HFFc6 (cell line): ENCODE results near the gene LRRC8D. TPM values are rescaled to one million over a fixed set of nuclear protein-coding genes. Genes with fewer than 3 reads are reported as not detected.
A peak's percentile ranks its signal among the peaks of the same experiment; 100 is the strongest.

Experiments used
- DNase-seq: peaks from one replicate; pipeline ENCODE4 v3.0.0-alpha.2; 2018
- H3K27ac Mint-ChIP-seq: 2 replicates; pipeline ENCODE4 v1.8.0; 2020; ENCODE audit warnings: mild to moderate bottlenecking, mixed read lengths
- H3K27me3 Mint-ChIP-seq: 2 replicates; pipeline ENCODE4 v1.8.0; 2021; ENCODE audit warnings: mild to moderate bottlenecking, moderate library complexity, mixed read lengths; ENCODE audit not compliant: insufficient read depth
- H3K36me3 Mint-ChIP-seq: 2 replicates; pipeline ENCODE4 v1.8.0; 2021; ENCODE audit warnings: low read depth, mixed read lengths
- H3K4me1 Mint-ChIP-seq: 2 replicates; pipeline ENCODE4 v1.8.0; 2020; ENCODE audit warnings: low read depth, mixed read lengths
- H3K4me3 Mint-ChIP-seq: 2 replicates; pipeline ENCODE4 v1.8.0; 2020; ENCODE audit warnings: mild to moderate bottlenecking, moderate library complexity, mixed read lengths
- H3K9me3 Mint-ChIP-seq: 2 replicates; pipeline ENCODE4 v1.8.0; 2020; ENCODE audit warnings: mild to moderate bottlenecking, mixed read lengths
- total RNA-seq, 6 experiments: library from RNA; stranded (reverse); fragmentation: NEBNext Ultra II Directional; extraction: Animal tissue kit (Norgen Biotek cat#: 25700); gene quantifications; 2 replicates in 1 of 6; 3 replicates in 5 of 6; pipeline ENCODE4 v1.2.3, GENCODE V29; 2021
- TF ChIP-seq, protein P1 (sequence below): fragments of 200-600 bp; sonication (generic); IDR thresholded peaks from 2 replicates; pipeline ENCODE4 v1.5.0; 2021; ENCODE audit warnings: antibody characterized with exemption, mild to moderate bottlenecking

Gene LRRC8D
- total RNA-seq, 6 experiments from 2014 or later: 33.5 to 46.7 (median 41.8) TPM

DNA sequence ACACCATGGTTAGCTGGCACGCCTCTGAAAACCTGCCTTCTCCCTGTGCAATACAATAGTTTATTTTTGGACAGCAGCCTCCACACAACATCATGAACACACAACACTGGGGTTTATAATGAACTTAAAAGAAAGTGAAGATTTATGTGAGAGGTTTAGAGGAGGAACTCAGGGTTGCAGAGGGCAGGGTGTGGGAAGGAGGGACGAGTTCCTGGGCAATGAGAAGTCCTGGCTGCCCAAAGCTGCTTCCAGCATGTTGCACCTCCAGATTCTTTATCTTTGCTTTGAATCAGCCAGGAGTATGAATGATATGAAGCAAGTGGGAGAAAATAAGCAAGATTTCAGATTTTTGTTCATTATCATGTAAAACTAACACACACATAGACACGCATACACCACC is 11.3 kb upstream of the LRRC8D start:
- no peaks in the 10 kb centered on the region for H3K36me3 Mint-ChIP-seq
- no peaks in the 10 kb centered on the region for H3K9me3 Mint-ChIP-seq
- peak overlapping the region; percentile 70 for H3K27ac Mint-ChIP-seq
- peaks cover 50% of the 10 kb centered on the region for H3K4me1 Mint-ChIP-seq
- peaks cover 2% of the 10 kb centered on the region; the same call in 1 of the 2 replicates for H3K27me3 Mint-ChIP-seq
- DNase-seq: peak; percentile 84
- peak overlapping the region; percentile 46 for H3K4me3 Mint-ChIP-seq
- TF ChIP-seq, protein P1, sequence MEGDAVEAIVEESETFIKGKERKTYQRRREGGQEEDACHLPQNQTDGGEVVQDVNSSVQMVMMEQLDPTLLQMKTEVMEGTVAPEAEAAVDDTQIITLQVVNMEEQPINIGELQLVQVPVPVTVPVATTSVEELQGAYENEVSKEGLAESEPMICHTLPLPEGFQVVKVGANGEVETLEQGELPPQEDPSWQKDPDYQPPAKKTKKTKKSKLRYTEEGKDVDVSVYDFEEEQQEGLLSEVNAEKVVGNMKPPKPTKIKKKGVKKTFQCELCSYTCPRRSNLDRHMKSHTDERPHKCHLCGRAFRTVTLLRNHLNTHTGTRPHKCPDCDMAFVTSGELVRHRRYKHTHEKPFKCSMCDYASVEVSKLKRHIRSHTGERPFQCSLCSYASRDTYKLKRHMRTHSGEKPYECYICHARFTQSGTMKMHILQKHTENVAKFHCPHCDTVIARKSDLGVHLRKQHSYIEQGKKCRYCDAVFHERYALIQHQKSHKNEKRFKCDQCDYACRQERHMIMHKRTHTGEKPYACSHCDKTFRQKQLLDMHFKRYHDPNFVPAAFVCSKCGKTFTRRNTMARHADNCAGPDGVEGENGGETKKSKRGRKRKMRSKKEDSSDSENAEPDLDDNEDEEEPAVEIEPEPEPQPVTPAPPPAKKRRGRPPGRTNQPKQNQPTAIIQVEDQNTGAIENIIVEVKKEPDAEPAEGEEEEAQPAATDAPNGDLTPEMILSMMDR: no peak

- Mint-ChIP-seq H3K4me1 (peaks cover 54% of the 10 kb centered on the region), H3K9me3 (no peaks in the 10 kb centered on the region), H3K4me3 (no peak overlapping the region), H3K27ac (peak overlapping the region; percentile 70), H3K27me3 (peaks cover 4% of the 10 kb centered on the region), H3K36me3 (no peaks in the 10 kb centered on the region)
- TF ChIP-seq, protein P1: no peak
- DNase-seq: no peak
Measured at GRCh38 chr1:89810302-89810701, 10.5 kb upstream of the LRRC8D start.

GRCh38 chr1:89810880-89811279 is 10.0 kb upstream of the LRRC8D start:
- H3K4me1 Mint-ChIP-seq: peaks cover 55% of the 10 kb centered on the region
- H3K4me3 Mint-ChIP-seq: no peak overlapping the region
- no peaks in the 10 kb centered on the region for H3K36me3 Mint-ChIP-seq
- H3K27me3 Mint-ChIP-seq: peaks cover 6% of the 10 kb centered on the region
- no peak overlapping the region for H3K27ac Mint-ChIP-seq
- TF ChIP-seq, protein P1: no peak
- no peaks in the 10 kb centered on the region for H3K9me3 Mint-ChIP-seq
- no peak for DNase-seq

GRCh38 chr1:89812992-89813391 is 7.8 kb upstream of the LRRC8D start:
- TF ChIP-seq, protein P1: no peak
- Mint-ChIP-seq H3K9me3 (no peaks in the 10 kb centered on the region), H3K27ac (peak overlapping the region; percentile 1; the same call in 1 of the 2 replicates), H3K4me3 (no peak overlapping the region), H3K27me3 (peaks cover 11% of the 10 kb centered on the region), H3K4me1 (peaks cover 50% of the 10 kb centered on the region), H3K36me3 (no peaks in the 10 kb centered on the region)
- DNase-seq: peak; percentile 12

- Mint-ChIP-seq H3K27me3 (peaks cover 11% of the 10 kb centered on the region), H3K27ac (no peak overlapping the region), H3K4me1 (peaks cover 29% of the 10 kb centered on the region), H3K4me3 (no peak overlapping the region), H3K9me3 (no peaks in the 10 kb centered on the region), H3K36me3 (no peaks in the 10 kb centered on the region)
- TF ChIP-seq, protein P1: no peak
- no peak for DNase-seq
Measured at GRCh38 chr1:89815040-89815439, 5.8 kb upstream of the LRRC8D start.

DNA sequence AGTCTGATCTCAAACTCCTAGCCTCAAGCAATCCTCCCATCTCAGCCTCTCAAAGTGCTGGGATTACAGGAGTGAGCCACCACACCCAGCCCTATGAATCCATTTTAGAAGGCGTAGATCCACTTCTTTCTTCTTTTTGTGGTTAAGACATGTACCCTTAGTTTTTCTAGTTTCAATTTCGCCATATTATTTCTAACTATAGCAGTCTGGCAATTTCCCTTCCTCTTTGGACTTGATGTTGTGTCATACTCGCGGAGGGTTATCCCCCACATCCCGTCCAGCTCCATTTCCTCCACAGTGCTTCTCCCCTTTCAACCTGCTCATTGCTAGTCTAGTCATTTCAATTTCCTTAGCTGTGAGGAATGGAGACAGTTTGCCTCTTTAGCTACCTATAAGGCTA is 5.2 kb upstream of the LRRC8D start:
- no peaks in the 10 kb centered on the region for H3K36me3 Mint-ChIP-seq
- H3K27me3 Mint-ChIP-seq: peaks cover 11% of the 10 kb centered on the region
- peaks cover 29% of the 10 kb centered on the region for H3K4me1 Mint-ChIP-seq
- no peaks in the 10 kb centered on the region for H3K9me3 Mint-ChIP-seq
- TF ChIP-seq, protein P1: no peak
- no peak overlapping the region for H3K4me3 Mint-ChIP-seq
- no peak overlapping the region for H3K27ac Mint-ChIP-seq
- no peak for DNase-seq
